Endothelial cell (in vitro differentiated cells): Measurements from ENCODE around the gene UBASH3B. TPM values are rescaled to one million over a fixed set of nuclear protein-coding genes. Genes with fewer than 3 reads are reported as not detected.
"Not testable (repeated sequence)": the region's sequence is repeated elsewhere in the genome, so short reads cannot be mapped to it uniquely, and the experiment has no call there.

Experiments
- DNase-seq: peaks from one replicate; pipeline ENCODE4 v3.0.0; 2021; ENCODE audit warnings: low spot score
- H3K27ac Mint-ChIP-seq: one replicate; pipeline ENCODE4 v1.8.0; 2021; ENCODE audit warnings: mixed read lengths, inconsistent platforms; ENCODE audit not compliant: unreplicated experiment
- H3K27me3 Mint-ChIP-seq: one replicate; pipeline ENCODE4 v1.8.0; 2021; ENCODE audit warnings: mild to moderate bottlenecking, moderate library complexity, mixed read lengths, inconsistent platforms; ENCODE audit not compliant: unreplicated experiment
- H3K36me3 Mint-ChIP-seq: one replicate; pipeline ENCODE4 v1.8.0; 2021; ENCODE audit warnings: mild to moderate bottlenecking, low read depth, mixed read lengths, inconsistent platforms; ENCODE audit not compliant: unreplicated experiment
- H3K4me1 Mint-ChIP-seq: one replicate; pipeline ENCODE4 v1.8.0; 2021; ENCODE audit warnings: mild to moderate bottlenecking, mixed read lengths, inconsistent platforms; ENCODE audit not compliant: unreplicated experiment
- H3K4me3 Mint-ChIP-seq: one replicate; pipeline ENCODE4 v1.8.0; 2021; ENCODE audit warnings: mild to moderate bottlenecking, mixed read lengths, inconsistent platforms; ENCODE audit not compliant: unreplicated experiment
- H3K9me3 Mint-ChIP-seq: one replicate; pipeline ENCODE4 v1.8.0; 2021; ENCODE audit warnings: mixed read lengths, inconsistent platforms; ENCODE audit not compliant: unreplicated experiment
- CTCF ChIP-seq: fragments of 200-600 bp; sonication (generic); IDR thresholded peaks from one replicate; pipeline ENCODE4 v1.5.0; 2021; ENCODE audit warnings: antibody characterized with exemption; ENCODE audit not compliant: unreplicated experiment
- total RNA-seq: library from RNA; stranded (reverse); fragmentation: NEBNext Ultra II Directional; extraction: Animal tissue kit (Norgen Biotek cat#: 25700); gene quantifications from one replicate; pipeline ENCODE4 v1.2.1, GENCODE V29; 2021; ENCODE audit not compliant: unreplicated experiment

UBASH3B gene
- total RNA-seq, 1 donor from 2014 or later: 43.3 TPM

- H3K27ac Mint-ChIP-seq: no peak overlapping the region
Measured at GRCh38 chr11:122853971-122854446, 198.5 kb downstream of the UBASH3B start.

GRCh38 chr11:122861631-122862030 lies 206.1 kb downstream of the UBASH3B start:
- H3K9me3 Mint-ChIP-seq: no peaks in the 10 kb centered on the region
- H3K27me3 Mint-ChIP-seq: peaks cover 2% of the 10 kb centered on the region
- no peak overlapping the region for H3K4me3 Mint-ChIP-seq
- H3K27ac Mint-ChIP-seq: no peak overlapping the region
- no peak for DNase-seq
- H3K36me3 Mint-ChIP-seq: no peaks in the 10 kb centered on the region
- no peak for TF ChIP-seq CTCF
- no peaks in the 10 kb centered on the region for H3K4me1 Mint-ChIP-seq

More at GRCh38 chr11:122853971-122854446, 198.5 kb downstream of the UBASH3B start:
- DNase-seq: peak; percentile 68
- no peak overlapping the region for H3K4me3 Mint-ChIP-seq
- H3K4me1 Mint-ChIP-seq: peaks cover 3% of the 10 kb centered on the region
- no peaks in the 10 kb centered on the region for H3K27me3 Mint-ChIP-seq
- H3K36me3 Mint-ChIP-seq: no peaks in the 10 kb centered on the region
- no peaks in the 10 kb centered on the region for H3K9me3 Mint-ChIP-seq
- peak; percentile 85 for TF ChIP-seq CTCF

GRCh38 chr11:122862091-122862490 lies 206.6 kb downstream of the UBASH3B start:
- no peak for DNase-seq
- no peaks in the 10 kb centered on the region for H3K9me3 Mint-ChIP-seq
- peaks cover 2% of the 10 kb centered on the region for H3K27me3 Mint-ChIP-seq
- no peaks in the 10 kb centered on the region for H3K36me3 Mint-ChIP-seq
- no peak overlapping the region for H3K4me3 Mint-ChIP-seq
- TF ChIP-seq CTCF: no peak
- H3K27ac Mint-ChIP-seq: no peak overlapping the region
- H3K4me1 Mint-ChIP-seq: no peaks in the 10 kb centered on the region

- DNase-seq, H3K36me3 Mint-ChIP-seq, H3K9me3 Mint-ChIP-seq: not testable (repeated sequence)
Measured at GRCh38 chr11:122863154-122863553, 207.6 kb downstream of the UBASH3B start.

GRCh38 chr11:122863704-122864326 lies 208.3 kb downstream of the UBASH3B start:
- Mint-ChIP-seq H3K9me3 (no peaks in the 10 kb centered on the region), H3K36me3 (no peaks in the 10 kb centered on the region), H3K4me1 (no peaks in the 10 kb centered on the region), H3K4me3 (no peak overlapping the region), H3K27ac (no peak overlapping the region), H3K27me3 (peaks cover 5% of the 10 kb centered on the region)
- peak; percentile 47 for DNase-seq
- peak; percentile 81 for TF ChIP-seq CTCF

More at GRCh38 chr11:122863154-122863553, 207.6 kb downstream of the UBASH3B start:
- not testable (repeated sequence) for H3K4me1 Mint-ChIP-seq, H3K27me3 Mint-ChIP-seq, H3K4me3 Mint-ChIP-seq, H3K27ac Mint-ChIP-seq

Other genes starting within 250 kb of the UBASH3B start
- not detected for gene CRTAM, start 182.8 kb downstream of the UBASH3B start, total RNA-seq
- gene JHY, start 227.0 kb downstream of the UBASH3B start, total RNA-seq: 2.8 TPM